ENCODE results near the gene PADI4. TPM values are rescaled to one million over a fixed set of nuclear protein-coding genes. Genes with fewer than 3 reads are reported as not detected.

The PADI4 gene
- total and polyA plus RNA-seq, 7 donors = 0.52 to 0.58 (median 0.54) TPM; not detected in 4

DNA sequence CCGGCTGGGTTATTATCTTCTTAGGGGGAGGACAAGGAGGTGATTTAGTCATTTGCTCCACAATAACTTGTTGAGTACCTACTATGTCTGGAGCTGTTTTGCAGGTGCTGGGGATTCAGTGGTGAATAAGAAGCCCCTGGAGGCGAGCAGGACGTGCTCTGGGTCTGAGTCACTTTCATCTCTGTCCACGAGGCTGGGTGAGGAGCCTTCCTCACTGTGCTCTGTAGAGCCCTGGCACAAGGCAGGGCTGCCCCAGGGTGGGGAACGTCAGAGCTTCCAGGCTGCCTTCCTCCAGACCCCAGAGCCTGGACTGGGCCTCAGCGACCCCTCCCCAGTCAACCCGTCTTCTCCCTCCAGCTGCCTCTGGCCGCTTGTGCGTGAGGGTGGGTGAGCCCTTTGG, 61.5 kb downstream of the PADI4 start:
- no peak for ATAC-seq
- Histone ChIP-seq H3K4me1 (no peaks in the 10 kb centered on the region), H3K4me3 (no peak overlapping the region), H3K27ac (no peak overlapping the region), H3K27me3 (ENCODE audit: insufficient read depth in 3 of 3, low read length in 2 of 3) (peaks cover 0 to 16% (median 3%) of the 10 kb centered on the region in 3 donors), H3K36me3 (ENCODE audit: insufficient read depth in 1 of 2, low read depth in 1 of 2) (no peaks in the 10 kb centered on the region), H3K9me3 (no peaks in the 10 kb centered on the region)
- WGBS, 3 donors = 56 to 64% (median 62%) methylated on average over 7 to 9 of the region's 9 CpGs
- TF ChIP-seq CTCF (IDR thresholded peaks at IDR 0.05) = no peak
- intact Hi-C loops (cut with DNase I) = no loop called here
- DNase-seq = no peak

DNA sequence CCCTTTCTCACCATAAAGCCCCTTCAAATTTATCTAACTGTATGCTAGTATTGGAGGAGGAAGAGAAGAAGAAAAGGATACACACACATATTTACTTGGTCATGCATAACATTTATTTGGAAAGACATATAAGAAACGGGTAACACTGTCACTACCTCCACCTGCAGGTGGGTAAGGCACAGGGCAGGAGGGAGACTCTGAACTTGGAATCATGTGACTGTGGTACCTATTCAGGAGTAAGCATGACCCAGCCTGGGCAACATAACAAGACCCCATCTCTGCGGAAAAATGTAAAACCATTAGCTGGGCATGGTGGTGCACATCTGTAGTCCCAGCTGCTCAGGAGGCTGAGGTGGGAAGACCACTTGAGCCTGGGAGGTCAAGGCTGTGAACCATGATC, 62.6 kb downstream of the PADI4 start:
- DNase-seq = no peak
- intact Hi-C loops (cut with DNase I) = no loop called here
- Histone ChIP-seq H3K36me3 (ENCODE audit: insufficient read depth in 1 of 2, low read depth in 1 of 2) (no peaks in the 10 kb centered on the region), H3K27me3 (ENCODE audit: insufficient read depth in 3 of 3, low read length in 2 of 3) (peaks cover 0 to 6% (median 3%) of the 10 kb centered on the region in 3 donors), H3K9me3 (no peaks in the 10 kb centered on the region), H3K27ac (no peak overlapping the region), H3K4me3 (no peak overlapping the region), H3K4me1 (no peaks in the 10 kb centered on the region)
- WGBS, 3 donors = 48 to 51% (median 48%) methylated on average over 2 of the region's 2 CpGs
- TF ChIP-seq CTCF (IDR thresholded peaks at IDR 0.05) = no peak
- no peak for ATAC-seq

- intact Hi-C loops (cut with DNase I) = no loop called here
- H3K36me3 ChIP-seq (ENCODE audit: insufficient read depth in 1 of 2, low read depth in 1 of 2) = no peaks in the 10 kb centered on the region
- H3K9me3 ChIP-seq = no peaks in the 10 kb centered on the region
- H3K4me1 ChIP-seq = no peaks in the 10 kb centered on the region
- ATAC-seq (no peak), DNase-seq (no peak)
- no peak within 1 kb of the TSS for H3K27ac ChIP-seq
- WGBS, 3 donors = 52 to 57% (median 55%) methylated on average over 7 of the region's 7 CpGs
- no peak within 1 kb of the TSS for H3K4me3 ChIP-seq
- peaks cover 0 to 6% (median 4%) of the 10 kb centered on the region in 3 donors for H3K27me3 ChIP-seq (ENCODE audit: insufficient read depth in 3 of 3, low read length in 2 of 3)
- no peak for TF ChIP-seq CTCF (IDR thresholded peaks at IDR 0.05)
These were observed 63.9 kb downstream of the PADI4 start, which contains the start of gene PADI6 for GRCh38 chr1:17371896-17372295. Gene PADI6 (plus strand): TSS chr1:17372196. CDS start chr1:17372246, 50 bp downstream.

GRCh38 chr1:17372955-17373354, 65.0 kb downstream of the PADI4 start:
- Histone ChIP-seq H3K27ac (no peak overlapping the region), H3K9me3 (no peaks in the 10 kb centered on the region), H3K4me1 (no peaks in the 10 kb centered on the region), H3K4me3 (no peak overlapping the region), H3K27me3 (ENCODE audit: insufficient read depth in 3 of 3, low read length in 2 of 3) (peaks cover 0 to 9% (median 6%) of the 10 kb centered on the region in 3 donors), H3K36me3 (ENCODE audit: insufficient read depth in 1 of 2, low read depth in 1 of 2) (no peaks in the 10 kb centered on the region)
- WGBS, 3 donors = 67 to 70% (median 68%) methylated on average over 18 of the region's 18 CpGs
- no peak for ATAC-seq
- DNase-seq = no peak
- TF ChIP-seq CTCF (IDR thresholded peaks at IDR 0.05) = no peak
- intact Hi-C loops (cut with DNase I) = no loop called here

DNA sequence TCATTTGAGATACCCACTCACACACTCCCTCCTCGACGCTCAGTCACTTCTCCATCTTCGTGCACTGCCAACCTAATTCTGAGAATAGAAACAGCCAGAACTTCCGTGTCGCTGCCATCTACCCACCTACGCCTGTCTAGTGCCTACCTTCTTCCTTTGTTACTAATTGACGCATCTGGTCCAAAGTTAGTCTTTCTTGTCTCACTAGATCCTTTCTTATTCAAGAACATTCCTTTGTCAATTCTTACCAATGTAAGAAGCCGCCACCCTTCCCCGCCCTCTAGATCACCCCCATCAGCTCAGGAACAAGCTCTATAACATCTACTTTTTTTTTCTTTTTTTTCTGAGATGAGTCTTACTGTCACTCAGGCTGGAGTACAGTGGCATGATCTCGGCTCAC, 67.7 kb downstream of the PADI4 start:
- Histone ChIP-seq H3K9me3 (no peaks in the 10 kb centered on the region), H3K27ac (no peak overlapping the region), H3K4me3 (no peak overlapping the region), H3K27me3 (ENCODE audit: insufficient read depth in 3 of 3, low read length in 2 of 3) (peaks cover 0 to 20% (median 6%) of the 10 kb centered on the region in 3 donors), H3K36me3 (ENCODE audit: insufficient read depth in 1 of 2, low read depth in 1 of 2) (no peaks in the 10 kb centered on the region), H3K4me1 (no peaks in the 10 kb centered on the region)
- 91 to 94% (median 94%) methylated on average over 10 of the region's 10 CpGs for WGBS, 3 donors
- TF ChIP-seq CTCF (IDR thresholded peaks at IDR 0.05) = no peak
- intact Hi-C loops (cut with DNase I) = no loop called here
- DNase-seq = peak in 1 of 2 donors; percentile 3
- ATAC-seq = no peak
